ENCODE measurements around the gene KRT5. TPM values are rescaled to one million over a fixed set of nuclear protein-coding genes. Genes with fewer than 3 reads are reported as not detected.
"Not testable (repeated sequence)": the region's sequence is repeated elsewhere in the genome, so short reads cannot be mapped to it uniquely, and the experiment has no call there.

KRT5 gene
- total RNA-seq, 1 donor from 2014 or later: 1.1 TPM

DNA sequence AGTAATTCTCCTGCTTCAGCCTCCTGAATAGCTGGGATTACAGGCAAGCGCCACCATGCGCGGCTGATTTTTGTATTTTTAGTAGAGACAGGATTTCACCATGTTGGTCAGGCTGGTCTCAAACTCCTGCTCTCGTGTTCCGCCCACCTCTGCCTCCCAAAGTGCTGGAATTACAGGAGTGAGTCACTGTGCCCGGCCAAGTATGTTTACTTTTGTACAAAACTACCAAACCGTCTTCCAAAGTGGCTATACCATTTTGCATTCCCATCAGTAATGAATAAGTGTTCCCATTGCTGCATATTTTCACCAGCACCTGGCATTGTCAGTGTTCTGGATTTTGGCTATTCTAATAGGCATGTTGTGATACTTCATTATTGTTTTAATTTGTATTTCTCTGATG, 18.7 kb downstream of the KRT5 start:
- intact Hi-C loops (cut with micrococcal nuclease): loop anchor here (10.0 kb wide), 1 partner anchor 347 kb away; no protein-coding TSS in a partner anchor
- no peak for DNase-seq
- ATAC-seq: no peak

DNA sequence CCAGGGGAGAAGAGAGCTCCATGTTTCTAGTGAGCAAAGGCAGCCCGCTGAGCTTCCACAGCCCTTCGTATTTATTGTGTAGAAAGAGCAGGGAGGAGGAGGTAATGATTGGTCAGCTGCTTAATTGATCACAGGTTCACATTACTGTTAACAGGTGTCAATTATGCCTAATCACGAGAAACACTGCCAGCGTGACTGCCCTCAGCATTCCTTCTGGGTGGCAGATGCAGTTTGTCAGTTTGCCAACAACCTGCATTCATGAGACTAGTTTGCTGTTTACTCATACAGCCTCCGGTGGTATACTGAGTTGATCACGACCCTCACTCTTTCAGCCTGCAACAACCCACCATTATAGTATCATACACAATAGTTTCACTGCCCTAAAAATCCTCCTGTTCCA, 19.6 kb downstream of the KRT5 start:
- not testable (repeated sequence) for DNase-seq, ATAC-seq
- intact Hi-C loops (cut with micrococcal nuclease): loop anchor here (10.0 kb wide), 1 partner anchor 346 kb away; no protein-coding TSS in a partner anchor

DNA sequence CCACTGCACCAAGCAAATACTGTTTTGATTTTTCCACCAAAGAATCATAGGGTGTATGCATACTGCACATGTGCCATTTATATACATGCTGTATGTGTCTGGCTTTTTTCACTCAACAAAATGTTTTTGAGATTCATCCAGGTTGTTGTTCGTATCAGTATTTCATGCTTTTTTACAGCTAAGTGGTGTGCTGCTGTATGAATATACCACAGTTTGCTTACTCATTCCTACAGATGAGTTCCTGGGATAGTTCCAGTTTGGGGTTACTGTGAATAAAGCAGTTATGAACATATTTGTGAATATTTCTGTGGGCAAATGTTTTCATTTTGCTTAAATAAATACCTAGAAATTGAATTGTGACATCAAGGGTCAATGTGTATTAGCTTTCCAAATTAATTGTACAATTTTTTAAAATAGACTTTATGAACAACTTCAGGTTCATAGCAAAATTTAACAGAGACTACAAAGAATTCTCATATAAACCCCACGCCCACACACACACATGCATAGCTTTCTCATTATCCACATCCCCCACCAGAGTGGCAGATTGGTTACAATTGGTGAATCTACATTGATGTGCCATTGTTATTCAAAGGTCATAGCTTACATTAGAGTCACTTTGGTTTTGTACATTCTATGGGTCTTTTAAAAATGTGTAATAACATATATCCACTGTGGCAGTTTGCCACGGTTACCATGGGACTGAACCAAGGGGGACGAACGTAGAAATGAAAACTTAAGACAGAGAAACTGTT, 20.2 kb downstream of the KRT5 start:
- intact Hi-C loops (cut with micrococcal nuclease): loop anchor here (10.0 kb wide), 1 partner anchor 345 kb away; no protein-coding TSS in a partner anchor
- ATAC-seq (no peak), DNase-seq (no peak)

DNA sequence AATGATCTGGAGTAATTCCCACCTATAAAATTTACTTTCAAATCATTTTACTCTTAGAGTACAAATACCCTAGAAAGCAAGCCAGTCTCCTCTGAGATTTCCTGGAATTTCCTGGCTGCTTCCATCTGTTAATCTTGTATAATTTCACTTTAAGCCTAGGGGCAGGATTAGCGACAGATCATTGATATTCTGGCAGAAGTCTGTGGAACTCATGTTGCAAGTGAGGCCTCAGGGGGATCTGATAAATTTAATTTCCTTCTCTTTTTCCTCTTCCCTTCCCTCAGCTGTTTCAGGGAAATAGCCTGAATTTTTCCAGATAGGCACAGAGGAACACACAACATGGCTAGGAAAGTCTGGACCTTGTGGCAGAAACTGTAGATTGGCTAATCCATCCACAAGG, 21.2 kb downstream of the KRT5 start:
- intact Hi-C loops (cut with micrococcal nuclease): no loop called here
- ATAC-seq: no peak

GRCh38 chr12:52497975-52498374, 22.2 kb downstream of the KRT5 start:
- DNase-seq: no peak
- no peak for ATAC-seq
- intact Hi-C loops (cut with micrococcal nuclease): no loop called here

More for the DNA sequence above, 21.2 kb downstream of the KRT5 start:
- no peak for DNase-seq

DNA sequence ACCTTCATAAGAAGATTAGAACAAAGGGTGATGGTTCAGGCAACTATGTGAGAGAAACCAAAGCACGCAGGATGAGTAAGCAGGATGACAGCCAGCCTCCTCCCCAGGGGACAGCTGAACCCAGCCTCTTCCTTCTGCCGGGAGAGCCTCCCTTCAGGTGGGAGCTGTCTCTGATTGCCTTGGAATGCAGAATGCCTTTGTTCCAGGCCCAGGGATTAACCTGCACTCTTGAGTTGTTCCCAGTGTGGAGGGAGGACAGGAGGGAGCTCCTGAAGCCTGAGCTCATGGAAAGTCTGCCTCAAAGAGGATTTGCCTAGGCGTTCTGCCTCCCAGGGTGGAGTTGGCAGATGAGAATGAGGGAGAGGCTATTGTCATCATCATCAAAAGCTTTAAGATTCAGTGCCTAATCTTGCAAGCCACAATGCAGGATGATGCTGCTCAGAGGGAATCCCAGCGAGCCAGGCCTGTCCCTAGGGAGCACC, 23.6 kb downstream of the KRT5 start:
- intact Hi-C loops (cut with micrococcal nuclease): no loop called here
- DNase-seq (no peak), ATAC-seq (peak; percentile 33)

DNA sequence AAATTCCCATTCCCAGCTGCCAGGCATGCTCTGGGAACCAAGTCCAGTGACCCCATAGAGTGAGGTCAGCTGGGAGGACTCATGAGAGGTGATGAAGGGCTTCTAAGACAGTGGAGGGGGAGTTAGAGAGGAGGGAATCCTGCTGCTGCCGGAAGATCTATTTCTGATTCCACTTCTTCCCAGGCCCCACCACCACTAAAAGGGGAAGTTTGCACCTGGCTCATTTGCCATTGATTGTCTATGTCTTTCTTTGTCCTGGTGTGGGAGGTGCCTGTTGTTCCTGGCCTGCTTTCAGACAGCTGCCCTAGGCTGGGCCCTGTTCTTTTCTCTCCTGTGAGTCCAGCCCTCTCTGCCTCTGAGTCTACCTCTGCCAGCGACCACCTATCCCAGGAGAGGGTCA, 24.1 kb downstream of the KRT5 start:
- peak; percentile 18 for ATAC-seq
- intact Hi-C loops (cut with micrococcal nuclease): no loop called here

GRCh38 chr12:52495389-52495788, 24.8 kb downstream of the KRT5 start:
- ATAC-seq (peak; percentile 34), DNase-seq (no peak)
- intact Hi-C loops (cut with micrococcal nuclease): no loop called here

More for the DNA sequence above, 24.1 kb downstream of the KRT5 start:
- no peak for DNase-seq

- peak; percentile 78 for ATAC-seq
- no peak for DNase-seq
- intact Hi-C loops (cut with micrococcal nuclease): no loop called here
These were observed 25.7 kb downstream of the KRT5 start for GRCh38 chr12:52494518-52494917.

DNA sequence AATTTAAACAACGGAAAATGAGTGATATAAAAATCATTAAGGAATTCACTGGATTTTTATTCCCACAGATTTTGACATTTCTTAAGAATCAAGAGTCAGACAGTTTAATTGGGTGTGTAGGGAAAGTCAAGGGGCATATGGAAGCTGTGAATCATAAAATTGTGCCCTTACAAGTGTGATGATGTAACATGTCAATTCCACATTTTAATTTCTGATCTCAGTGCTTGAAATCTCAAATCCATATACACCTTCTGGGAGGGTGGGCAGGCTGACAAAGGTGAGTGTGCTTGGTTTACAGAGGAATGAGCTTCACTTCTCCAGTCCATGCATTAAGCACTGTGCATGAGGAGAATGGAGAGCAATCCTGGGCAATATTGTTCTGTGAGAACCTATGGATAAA, 26.1 kb downstream of the KRT5 start:
- no peak for DNase-seq
- no peak for ATAC-seq
- intact Hi-C loops (cut with micrococcal nuclease): no loop called here

GRCh38 chr12:52493172-52493571, 27.0 kb downstream of the KRT5 start, which contains the start of gene KRT6A:
KRT6A (minus strand) TSS chr12:52493257; CDS start chr12:52493188, 69 bp downstream.
- intact Hi-C loops (cut with micrococcal nuclease): no loop called here
- no peak for DNase-seq

DNA sequence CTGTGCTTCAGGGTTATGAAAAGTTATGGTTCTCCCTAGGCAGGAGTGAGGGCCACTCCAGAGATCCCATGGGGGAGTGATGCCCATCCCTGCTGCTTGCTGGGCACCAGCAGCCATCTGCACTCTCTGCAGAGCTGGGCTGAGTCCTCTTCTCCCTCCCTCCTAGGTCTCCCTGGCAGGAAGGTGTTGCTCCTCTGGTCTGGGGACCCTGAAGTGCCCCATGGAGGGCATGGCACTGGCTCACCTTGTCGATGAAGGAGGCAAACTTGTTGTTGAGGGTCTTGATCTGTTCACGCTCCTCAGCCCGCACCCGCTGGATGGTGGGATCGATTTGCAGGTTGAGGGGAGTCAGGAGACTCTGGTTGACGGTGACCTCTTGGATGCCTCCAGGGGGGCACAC, 27.8 kb downstream of the KRT5 start:
- DNase-seq; intact Hi-C loops (cut with micrococcal nuclease); ATAC-seq: not testable (repeated sequence)

More at GRCh38 chr12:52493172-52493571, 27.0 kb downstream of the KRT5 start, which contains the start of gene KRT6A:
- no peak for ATAC-seq

DNA sequence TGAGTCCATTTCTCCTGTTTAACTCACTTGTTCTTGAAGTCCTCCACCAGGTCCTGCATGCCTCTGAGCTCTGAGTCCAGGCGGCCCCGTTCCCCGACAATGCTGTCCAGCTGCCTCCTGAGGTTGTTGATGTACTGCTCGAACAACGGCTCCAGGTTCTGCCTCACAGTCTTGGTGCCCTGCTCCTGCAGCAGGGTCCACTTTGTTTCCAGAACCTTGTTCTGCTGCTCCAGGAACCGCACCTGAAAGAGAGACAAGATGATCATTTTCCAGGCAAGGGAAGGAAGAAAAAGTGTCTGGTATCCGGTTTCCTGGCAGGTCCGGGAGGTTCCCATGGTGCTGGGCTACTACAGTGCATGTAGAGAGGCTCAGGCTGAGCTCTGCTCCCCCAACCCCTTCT, 28.7 kb downstream of the KRT5 start:
- ATAC-seq; DNase-seq; intact Hi-C loops (cut with micrococcal nuclease): not testable (repeated sequence)

- ATAC-seq (no peak), DNase-seq (no peak)
- intact Hi-C loops (cut with micrococcal nuclease): no loop called here
These were observed 31.5 kb downstream of the KRT5 start for GRCh38 chr12:52488736-52489135.

- intact Hi-C loops (cut with micrococcal nuclease); ATAC-seq; DNase-seq: not testable (repeated sequence)
These were observed 32.3 kb downstream of the KRT5 start for GRCh38 chr12:52487744-52488443.

DNA sequence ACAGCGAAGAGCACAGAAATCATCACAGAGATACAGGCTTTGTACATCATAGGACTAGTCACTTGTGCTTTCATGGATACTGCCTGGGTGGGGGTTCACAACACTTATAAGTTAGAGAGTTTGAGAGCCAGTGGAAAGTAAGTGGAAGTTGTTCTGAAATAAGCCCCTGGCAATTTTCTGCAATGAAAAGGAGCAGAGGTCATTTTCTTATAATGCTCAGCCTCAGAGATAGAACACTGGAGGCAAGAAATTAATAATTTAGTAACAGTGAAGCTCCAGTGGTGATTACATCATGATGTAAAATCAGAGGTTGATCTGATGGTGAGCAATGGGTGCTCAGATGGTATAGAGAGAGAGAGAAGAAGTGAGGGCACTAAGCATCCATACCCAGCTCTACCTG, 33.0 kb downstream of the KRT5 start:
- ATAC-seq: no peak
- intact Hi-C loops (cut with micrococcal nuclease): no loop called here

DNA sequence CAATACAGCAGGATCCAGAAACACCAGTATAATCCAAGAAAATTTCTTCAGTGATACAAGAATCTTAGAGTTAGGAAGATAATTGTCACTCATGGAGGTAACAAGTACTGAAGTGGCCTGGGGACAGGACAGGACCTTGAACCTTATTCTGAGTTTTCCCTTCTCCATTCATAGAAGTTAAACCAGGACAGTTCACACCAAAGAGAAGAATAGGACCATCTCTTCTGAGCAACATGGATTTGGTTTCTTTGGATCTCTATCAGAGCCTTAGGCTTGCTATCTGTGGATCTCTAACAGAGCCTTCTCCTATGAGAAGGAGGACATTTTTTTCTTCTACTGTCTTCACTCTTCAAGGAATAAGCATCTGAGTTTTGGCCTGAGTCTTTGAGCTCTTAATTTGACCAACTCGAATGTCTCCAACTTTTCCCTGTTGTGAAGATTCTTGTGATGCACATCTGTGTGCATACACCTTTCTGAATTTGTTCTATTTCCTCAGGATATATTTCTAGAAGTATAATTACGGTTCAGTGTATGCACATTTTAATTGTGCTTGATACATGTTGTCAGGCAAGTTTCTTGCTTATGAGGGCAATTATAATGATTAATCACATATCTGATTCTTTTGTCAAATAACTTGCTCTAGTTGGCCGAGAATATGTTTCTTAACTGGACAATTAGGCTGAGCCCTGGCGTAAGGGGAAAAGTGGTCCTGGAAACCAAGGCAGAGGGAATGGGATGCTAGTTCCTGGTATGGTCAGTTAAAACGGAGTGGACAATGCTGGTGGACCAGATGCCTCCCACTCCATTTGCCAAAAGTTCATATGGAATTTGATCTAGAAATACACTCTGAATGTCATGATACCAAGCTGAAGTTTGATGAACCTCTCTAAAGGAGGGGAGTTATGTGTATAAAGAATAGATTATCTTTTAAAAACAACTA, 33.8 kb downstream of the KRT5 start:
- no peak for ATAC-seq
- intact Hi-C loops (cut with micrococcal nuclease): no loop called here
- DNase-seq: no peak

More for the DNA sequence above, 33.0 kb downstream of the KRT5 start:
- no peak for DNase-seq

- ATAC-seq (no peak), DNase-seq (no peak)
- intact Hi-C loops (cut with micrococcal nuclease): no loop called here
These were observed 40.1 kb downstream of the KRT5 start for GRCh38 chr12:52480073-52480472.

- no peak for ATAC-seq
- no peak for DNase-seq
- intact Hi-C loops (cut with micrococcal nuclease): no loop called here
These were observed 42.5 kb downstream of the KRT5 start for GRCh38 chr12:52477651-52478050.

Measured in left ventricle myocardium superior (tissue), 1 donor.